Left colon (tissue), 2 donors: ENCODE results near the gene TNFRSF21. TPM values are rescaled to one million over a fixed set of nuclear protein-coding genes. Genes with fewer than 3 reads are reported as not detected.
A peak's percentile ranks its signal among the peaks of the same experiment; 100 is the strongest.

Experiments used
- ATAC-seq: fragments of 200-7000 bp; cut with Tn5 transposase; one replicate; pipeline ENCODE4 v1.9.1; 2020; ENCODE audit warnings: mild to moderate bottlenecking, moderate library complexity
- DNase-seq, 2 donors: peaks; one replicate each; pipeline ENCODE4 v3.0.0-alpha.2; 2020
- intact Hi-C, 2 donors: fragments of 100-400 bp; cut with DNase I in 1 of 2; cut with micrococcal nuclease in 1 of 2; formaldehyde crosslinking; loops; one replicate each; pipeline versions ENCODE4 v1.11.2 to v1.14.0; 2022; cut with DNase I, micrococcal nuclease
- total RNA-seq, 2 donors: library from RNA; stranded (reverse); fragmentation: NEBNext Ultra II Directional; extraction: Animal tissue kit (Norgen Biotek cat#: 25700); gene quantifications; one replicate each; pipeline ENCODE4 v1.2.1, GENCODE V29; 2021
- donor health status: DM: no; HTN: no; CAD: no.
- donor health status: DM: yes; HTN: yes; CAD: no.

TNFRSF21 gene
- total RNA-seq, 2 donors from 2014 or later = 67.7 to 129 TPM

DNA sequence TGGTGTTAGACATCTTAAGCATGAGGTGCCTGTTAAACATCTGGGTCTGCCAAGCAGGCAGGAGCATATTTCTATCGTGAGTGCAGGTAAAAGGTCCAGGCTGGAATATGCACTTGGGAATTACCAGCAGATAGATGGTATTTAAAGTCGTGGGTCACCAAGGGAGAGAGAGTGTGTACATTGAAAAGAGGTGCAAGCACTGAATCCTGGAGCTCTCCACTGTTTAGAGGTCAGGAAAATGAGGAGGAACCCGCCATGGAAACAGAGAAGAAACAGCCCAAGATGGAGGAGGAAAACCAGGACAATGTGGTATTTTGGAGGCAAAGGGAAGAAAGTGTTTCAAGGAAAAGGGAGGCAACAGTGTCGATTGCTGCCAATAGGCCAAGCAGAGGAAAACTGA, 46.4 kb downstream of the TNFRSF21 start:
- ATAC-seq (no peak), DNase-seq (no peak)
- intact Hi-C loops = no loop called here

DNA sequence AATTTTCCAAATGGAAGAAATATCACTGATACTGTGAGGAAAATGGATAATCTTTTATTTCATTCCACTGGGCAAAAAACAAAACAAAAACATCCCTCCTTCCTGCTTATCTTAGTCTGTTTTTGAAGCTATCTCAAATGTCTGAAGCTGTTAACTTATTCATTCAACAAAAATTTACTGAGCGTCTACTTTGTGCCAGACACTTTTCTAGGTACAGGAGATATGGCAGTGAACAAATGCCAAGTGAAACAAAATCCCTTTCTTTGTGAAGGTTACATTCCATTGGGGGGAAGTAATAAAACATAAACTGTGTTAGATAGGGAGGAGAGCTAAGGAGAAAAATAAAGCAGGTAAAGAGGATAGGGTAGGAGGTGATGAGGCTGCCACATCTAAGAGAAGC, 47.5 kb downstream of the TNFRSF21 start:
- intact Hi-C loops = no loop called here
- ATAC-seq = no peak
- no peak for DNase-seq

DNA sequence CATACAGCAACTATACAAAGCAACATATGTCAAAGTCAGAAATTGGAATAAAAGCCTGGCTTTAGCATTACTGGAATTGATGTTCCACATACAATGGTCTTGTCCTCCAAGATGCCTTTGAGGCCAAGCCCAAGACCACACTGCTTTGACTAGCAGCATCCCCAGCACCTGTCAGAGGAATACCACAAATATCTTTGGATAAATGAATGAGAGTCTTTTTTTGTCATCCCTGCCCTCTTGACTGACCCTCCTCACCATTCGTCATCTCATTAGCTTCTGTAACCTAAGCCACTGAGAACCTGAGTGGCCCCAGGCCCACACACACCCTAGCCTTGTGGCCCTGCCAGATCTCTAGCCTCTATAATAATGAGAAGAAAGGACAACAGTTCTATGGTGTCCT, 48.5 kb downstream of the TNFRSF21 start:
- ATAC-seq = no peak
- no peak for DNase-seq
- intact Hi-C loops = no loop called here

DNA sequence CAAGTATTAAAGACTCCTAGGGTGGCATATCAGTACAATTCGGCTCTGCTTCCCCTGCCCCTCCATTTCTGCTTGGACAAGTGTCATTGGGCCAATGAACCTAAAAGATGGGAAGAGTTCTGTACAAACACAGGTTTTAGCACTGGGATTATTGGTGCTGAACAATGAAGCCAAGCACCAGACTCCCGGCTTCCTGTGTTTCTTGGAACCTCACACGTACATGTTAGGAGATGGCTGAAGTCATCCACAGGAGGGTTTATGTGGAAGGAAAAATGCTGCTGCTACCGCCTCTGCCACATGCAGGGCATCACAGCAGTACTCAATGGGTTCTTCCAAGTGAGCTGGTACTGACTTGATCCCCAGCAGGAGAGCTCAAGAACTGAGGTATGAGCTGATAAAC, 49.7 kb downstream of the TNFRSF21 start:
- no peak for DNase-seq
- no peak for ATAC-seq
- intact Hi-C loops = no loop called here

DNA sequence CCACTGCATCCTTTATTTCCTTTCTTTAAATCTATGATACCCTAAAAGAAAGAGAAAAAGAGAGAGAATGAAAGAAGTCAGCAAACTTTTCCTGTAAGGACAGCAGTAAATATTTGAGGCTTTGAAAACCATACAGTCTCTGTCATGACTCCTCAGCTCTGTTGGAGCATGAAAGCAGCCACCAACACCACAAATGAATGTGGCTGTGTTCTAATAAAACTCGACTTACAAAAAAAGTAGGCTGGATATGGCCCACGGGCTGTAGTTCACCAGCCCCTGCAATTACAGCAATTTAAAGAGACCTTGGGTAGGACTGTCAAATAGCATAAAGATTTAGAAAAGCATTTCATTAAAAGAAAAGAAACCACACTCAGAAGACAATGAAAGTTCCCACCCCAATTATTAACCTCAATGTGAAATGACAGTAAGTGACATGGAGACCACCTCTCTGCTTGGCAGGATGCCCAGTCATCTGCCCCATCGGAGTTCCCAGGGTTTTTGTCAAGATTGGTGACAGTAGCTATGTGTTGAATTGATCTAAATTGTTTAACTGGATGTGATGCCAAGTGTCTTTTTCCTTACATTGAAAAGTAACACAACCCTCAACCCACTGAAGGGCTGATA, 50.9 kb downstream of the TNFRSF21 start:
- ATAC-seq = no peak
- no peak for DNase-seq
- intact Hi-C loops = no loop called here

DNA sequence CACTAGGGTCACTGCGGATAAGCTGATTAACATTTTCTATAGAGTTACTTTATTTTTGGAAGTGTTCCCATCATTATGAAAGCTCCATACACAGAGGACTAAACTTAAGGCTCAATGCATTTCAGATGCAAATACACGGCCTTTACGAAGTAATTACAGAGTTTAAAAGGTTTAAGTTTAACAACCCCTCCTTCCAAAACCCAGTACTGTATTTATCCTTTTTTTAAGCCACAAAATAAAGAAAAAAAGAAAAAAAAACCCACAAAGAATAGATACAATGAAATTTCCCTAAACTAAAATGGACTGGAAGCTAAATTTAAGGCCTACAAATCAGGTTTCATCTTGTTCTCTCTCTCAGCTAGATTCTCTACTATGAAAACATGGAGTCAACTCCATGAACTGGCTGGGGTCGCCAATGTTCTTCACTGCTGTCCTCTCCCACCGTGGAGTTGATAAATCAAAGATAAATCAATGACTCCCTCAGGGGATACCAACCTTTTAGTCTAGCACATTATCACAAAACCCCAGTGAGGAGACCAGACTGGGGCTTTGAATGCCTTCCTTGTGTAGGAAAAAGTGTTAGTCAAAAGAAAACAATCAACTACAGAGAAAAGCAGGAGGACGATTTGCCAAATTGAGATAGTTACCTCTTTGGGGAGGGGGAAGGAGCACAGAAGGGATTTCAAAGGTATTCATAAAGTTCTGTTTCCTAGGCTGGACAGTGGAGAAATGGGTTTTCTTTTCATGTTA, 52.5 kb downstream of the TNFRSF21 start:
- ATAC-seq = no peak
- intact Hi-C loops = no loop called here

DNA sequence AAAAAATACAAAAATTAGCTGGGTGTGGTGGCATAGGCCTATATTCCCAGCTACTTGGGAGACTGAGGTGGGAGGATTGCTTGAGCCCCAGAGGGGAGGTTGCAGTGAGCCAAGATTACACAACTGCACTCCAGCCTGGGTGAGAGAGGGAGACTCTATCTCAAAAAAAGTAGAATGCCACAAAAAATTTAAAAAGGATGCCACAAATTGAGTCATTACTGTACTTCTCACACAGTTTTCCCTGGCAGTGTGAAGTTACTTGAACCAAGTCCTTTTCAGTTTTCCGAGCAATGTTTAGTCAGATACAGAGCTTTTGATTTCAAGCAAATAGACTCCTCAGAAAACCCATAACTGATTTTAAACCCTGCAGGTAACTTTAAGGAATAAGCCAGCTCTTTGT, 53.3 kb downstream of the TNFRSF21 start:
- no peak for DNase-seq
- intact Hi-C loops = no loop called here
- ATAC-seq = no peak

More for the DNA sequence above, 52.5 kb downstream of the TNFRSF21 start:
- no peak for DNase-seq

DNA sequence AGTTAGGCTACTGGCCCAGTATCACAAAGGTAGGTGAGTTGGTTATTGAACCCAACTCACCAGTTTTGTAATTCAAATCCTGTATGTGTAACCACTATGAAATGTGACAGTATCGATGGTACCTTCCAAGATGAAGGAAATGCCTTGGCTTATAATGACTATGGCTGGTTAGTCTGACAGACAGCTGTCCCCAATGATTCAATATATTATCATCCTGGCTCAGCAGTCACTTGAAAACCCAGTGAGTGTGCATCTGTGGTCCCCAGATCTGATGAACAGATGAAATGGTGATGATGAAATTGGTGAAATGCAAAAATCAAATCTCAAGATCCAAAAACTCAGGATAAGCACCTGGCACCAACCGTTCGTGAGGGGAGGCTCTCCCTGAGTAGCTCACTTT, 54.8 kb downstream of the TNFRSF21 start:
- DNase-seq (no peak), ATAC-seq (no peak)
- intact Hi-C loops = no loop called here

DNA sequence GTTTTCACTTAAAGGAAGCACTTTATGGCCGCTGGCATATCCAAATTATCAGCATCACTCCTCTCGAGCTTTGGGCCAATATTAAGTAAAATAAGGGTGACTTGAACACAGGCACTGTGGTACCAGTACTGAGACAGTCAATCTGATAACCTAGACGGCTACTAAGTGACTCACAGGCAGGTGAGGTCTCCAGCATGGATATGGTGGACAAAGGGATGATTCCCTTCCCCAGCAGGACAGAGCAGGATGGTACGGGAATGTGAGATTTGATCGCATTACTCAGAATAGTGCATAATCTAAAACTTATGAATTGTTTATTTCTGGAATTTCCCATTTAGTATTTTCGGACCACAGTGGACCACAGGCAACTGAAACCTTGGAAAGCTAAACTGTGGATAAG, 55.7 kb downstream of the TNFRSF21 start:
- ATAC-seq (no peak), DNase-seq (no peak)
- intact Hi-C loops = no loop called here

DNA sequence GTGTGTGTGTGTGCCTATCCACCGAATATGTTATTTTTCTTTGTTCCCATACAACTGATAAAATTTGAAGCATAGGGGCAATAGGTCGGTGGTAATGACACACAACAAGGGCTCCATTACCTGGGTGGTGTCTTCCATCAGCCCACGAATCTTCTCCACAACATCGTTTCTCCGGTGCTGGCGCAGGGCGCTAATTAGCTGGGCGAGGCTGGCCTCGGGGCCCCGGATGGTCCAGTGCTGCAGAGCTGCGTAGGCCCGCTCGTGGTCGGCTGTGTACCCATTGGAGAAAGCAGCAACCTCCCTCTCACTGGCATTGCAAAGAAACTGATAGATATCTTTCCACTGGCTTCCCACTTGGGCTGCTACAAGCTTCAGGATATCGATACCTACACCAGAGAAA, 56.6 kb downstream of the TNFRSF21 start:
- intact Hi-C loops = no loop called here
- ATAC-seq (no peak), DNase-seq (no peak)

DNA sequence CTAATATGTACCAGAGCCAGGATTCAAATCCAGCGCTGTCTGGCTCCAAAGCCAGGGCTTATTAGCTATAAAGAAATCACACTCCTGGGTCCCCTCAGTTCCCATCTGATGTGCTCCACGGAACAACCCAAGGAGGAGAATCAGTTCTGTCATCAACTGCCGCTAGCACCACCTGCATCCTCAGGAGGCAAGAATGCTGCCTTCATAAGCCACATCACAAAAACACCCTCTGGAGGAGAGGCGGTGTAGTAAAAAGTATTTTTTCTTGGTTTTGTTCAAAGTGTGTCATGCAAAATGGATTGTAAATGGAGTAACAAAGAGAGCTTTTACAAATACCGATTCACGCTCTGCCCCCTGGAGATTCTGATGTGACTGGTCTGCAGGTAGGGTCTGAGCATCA, 57.1 kb downstream of the TNFRSF21 start:
- intact Hi-C loops = no loop called here
- no peak for DNase-seq
- ATAC-seq = no peak

DNA sequence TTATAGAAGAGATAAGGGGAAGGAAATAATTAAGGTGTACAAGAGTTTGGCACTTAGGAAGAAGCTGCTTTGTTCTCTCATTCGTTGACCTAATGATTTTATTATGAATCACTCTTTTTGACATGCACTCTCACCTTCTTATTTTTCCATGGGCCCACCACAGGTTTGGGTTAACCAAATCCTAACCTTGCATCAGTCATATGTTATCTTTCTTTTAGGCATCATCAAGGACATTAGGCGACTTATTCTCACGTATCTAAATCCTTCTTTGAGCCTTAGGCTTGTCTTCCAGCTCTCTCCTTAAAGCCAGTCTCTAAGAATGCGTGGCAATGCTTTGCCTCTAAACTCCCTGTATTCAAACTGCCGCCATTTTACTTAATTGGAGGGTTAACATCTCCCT, 58.3 kb downstream of the TNFRSF21 start:
- no peak for DNase-seq
- ATAC-seq = no peak
- intact Hi-C loops = no loop called here

DNA sequence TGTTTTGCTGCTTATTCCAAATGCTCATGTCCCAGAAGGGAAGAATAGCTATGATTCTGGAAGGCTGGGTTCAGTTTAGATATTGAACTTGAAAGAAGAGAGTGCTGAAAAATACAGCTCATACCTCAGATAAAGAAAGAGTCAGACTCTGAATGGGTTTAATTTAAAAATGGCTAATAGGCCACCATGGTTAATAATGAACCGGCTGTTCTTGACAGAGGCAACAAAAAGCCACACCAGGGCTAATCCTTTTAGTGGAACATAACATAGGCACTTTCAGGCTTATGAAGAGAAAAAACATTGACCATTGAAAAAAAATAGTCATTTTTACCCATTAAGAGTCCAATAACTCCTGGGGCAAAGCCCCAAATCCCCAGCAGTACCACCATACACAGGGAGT, 59.4 kb downstream of the TNFRSF21 start:
- ATAC-seq (no peak), DNase-seq (no peak)
- intact Hi-C loops = no loop called here

DNA sequence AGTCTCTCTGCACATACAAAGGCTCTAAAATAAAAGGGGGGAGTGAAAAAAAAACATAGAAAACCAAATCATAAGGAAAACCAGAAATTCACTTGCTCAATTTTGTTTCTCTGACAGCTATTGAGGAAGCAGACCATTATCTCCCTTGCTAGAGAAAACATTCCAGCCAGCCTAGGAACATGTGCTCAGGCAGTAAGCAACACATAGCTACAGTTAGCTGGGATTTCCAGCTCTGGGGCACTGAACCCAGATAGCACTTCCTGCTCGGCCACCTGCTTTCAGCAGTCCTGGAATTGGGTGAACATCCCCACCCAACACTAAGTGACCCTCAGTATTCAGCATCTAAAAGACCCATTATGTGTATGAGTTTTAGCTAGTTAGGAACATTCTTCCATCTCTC, 61.3 kb downstream of the TNFRSF21 start:
- no peak for ATAC-seq
- intact Hi-C loops = loop anchor here in 1 of 2 donors (10.0 kb wide), 2 partner anchors 56 to 154 kb away; partner anchors contain the start of gene TNFRSF21
- no peak for DNase-seq

DNA sequence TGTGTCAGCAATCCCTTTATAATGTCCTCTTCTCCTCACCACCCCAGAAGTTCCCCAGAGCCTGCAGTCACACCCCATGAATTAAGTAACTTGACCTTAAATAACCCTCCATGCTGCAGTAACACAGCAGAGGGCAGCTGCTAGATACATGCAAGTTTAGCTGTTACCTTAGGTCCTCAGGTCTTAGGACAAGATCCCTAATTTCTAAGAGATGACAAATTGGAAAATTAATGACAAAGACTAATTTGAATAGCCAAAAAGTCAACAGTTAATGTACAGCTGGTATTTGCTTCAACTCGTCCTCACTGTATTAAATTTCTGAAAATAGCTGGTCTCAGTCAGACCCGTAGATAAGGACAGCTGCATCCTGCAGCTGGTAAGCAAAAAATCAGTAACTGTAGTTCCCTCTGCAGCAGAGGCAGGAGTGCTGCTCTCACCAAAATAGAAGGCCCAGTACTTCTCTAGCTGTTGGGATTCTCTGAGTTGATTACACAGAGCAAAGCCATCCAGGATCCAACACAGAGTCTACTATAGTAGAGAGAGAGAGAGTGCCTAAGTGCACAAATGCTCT, 62.4 kb downstream of the TNFRSF21 start:
- intact Hi-C loops = loop anchor here in 1 of 2 donors (10.0 kb wide), 2 partner anchors 57 to 153 kb away; partner anchors contain the start of gene TNFRSF21
- ATAC-seq (peak; percentile 27), DNase-seq (no peak)

DNA sequence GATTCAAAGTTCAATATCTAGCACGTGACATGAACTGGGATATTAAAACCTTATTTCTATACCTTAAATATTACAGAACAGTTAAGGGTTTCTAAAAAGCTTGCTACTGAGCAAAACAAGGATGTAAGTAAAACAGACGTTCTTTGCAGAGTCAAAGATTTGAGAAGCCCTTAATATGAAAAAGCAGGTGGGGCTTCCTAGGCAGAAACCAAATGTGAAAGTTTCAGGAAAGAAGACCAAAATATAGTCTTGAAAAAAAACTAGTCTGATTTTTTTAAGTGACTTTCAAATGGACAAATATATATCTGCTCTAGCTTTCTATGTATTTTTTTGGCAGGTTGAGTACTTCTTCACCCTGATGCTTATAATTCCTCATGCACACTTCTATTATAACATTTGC, 63.2 kb downstream of the TNFRSF21 start:
- ATAC-seq (no peak), DNase-seq (no peak)
- intact Hi-C loops = loop anchor here in 1 of 2 donors (10.0 kb wide), 2 partner anchors 58 to 152 kb away; partner anchors contain the start of gene TNFRSF21

DNA sequence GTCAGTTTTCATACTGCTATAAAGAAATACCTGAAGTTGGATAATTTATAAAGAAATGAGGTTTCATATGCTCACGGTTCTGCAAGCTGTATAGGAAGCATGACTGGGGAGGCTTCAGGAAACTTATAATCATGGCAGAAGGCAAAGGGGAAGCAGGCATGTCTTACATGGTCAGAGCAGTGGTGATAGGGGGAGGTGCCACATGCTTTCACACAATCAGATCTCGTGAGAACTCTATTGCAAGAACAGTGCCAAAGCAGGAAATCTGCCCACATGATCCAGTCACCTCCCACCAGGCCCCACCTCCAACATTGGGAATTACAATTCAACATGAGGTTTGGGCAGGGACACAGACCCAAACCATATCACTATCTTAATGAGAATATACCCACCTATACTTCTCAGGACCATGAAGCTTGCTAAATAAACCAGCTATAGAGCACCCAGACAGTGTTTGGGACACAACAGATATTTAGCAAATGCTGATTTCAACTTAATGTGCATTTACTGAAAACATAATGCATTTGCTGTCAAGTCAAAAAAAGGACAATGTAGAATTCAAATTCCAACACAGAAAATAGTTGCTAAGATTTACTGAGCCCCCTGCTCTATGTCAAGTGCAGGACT, 63.8 kb downstream of the TNFRSF21 start:
- DNase-seq (no peak), ATAC-seq (no peak)
- intact Hi-C loops = loop anchor here in 1 of 2 donors (10.0 kb wide), 2 partner anchors 59 to 151 kb away; partner anchors contain the start of gene TNFRSF21

DNA sequence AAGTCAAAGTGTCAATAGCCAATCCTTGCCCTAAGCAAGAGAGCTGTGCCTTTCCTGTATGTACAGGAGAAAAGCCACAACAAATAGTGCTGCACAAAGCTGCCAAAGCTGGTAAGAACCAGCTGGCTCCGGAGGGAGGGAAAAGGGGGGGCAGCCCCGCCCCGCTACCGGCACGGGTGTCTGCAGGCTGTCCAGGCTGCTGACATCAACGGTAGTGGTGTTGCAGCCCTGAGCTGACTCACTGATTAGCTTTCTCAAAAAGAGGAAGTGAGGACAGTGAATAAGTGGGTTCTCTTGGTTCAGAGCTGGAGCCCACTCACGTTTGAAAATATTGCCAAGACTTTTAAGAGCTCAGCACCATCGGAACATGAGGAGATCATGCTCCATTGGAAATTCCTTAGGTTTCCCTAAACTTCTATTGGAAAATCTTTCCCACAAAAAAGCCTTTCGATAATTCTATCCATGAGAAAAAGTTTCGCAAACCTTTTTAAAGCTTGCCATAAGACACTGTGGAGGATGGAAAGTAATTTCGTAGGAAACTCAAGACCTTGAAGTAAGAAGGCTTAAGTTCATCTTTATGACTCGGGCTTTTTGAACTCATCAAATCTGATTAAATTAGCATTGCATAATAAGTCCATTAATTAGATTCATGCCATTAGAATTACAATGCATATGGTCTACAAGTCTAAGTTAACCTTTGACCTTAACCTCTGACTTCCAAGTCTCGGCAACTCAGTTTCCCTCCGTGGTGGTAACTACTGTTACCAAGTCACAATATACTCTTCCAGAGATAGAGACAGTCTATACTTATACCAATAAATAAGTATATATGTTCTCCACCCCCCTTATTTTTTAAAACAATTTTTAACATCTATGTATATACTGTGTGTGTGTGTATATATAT, 67.0 kb downstream of the TNFRSF21 start:
- DNase-seq (peak; percentile 91 to 95), ATAC-seq (peak; percentile 98)
- intact Hi-C loops = loop anchor here in 1 of 2 donors (10.0 kb wide), 2 partner anchors 62 to 148 kb away; partner anchors contain the start of gene TNFRSF21
